GM18520 (cell line): ENCODE data around the gene DIP2C.
"Not testable (repeated sequence)": the region's sequence is repeated elsewhere in the genome, so short reads cannot be mapped to it uniquely, and the experiment has no call there.

Source experiments
- ATAC-seq: cut with Tn5 transposase; IDR thresholded peaks from one replicate; pipeline ENCODE4 v1.9.1; 2021; ENCODE audit not compliant: unreplicated experiment

Gene DIP2C

GRCh38 chr10:525565-526315, 163.7 kb downstream of the DIP2C start:
- ATAC-seq: no peak

- no peak for ATAC-seq
Observed at GRCh38 chr10:523925-524324, 165.5 kb downstream of the DIP2C start.

DNA sequence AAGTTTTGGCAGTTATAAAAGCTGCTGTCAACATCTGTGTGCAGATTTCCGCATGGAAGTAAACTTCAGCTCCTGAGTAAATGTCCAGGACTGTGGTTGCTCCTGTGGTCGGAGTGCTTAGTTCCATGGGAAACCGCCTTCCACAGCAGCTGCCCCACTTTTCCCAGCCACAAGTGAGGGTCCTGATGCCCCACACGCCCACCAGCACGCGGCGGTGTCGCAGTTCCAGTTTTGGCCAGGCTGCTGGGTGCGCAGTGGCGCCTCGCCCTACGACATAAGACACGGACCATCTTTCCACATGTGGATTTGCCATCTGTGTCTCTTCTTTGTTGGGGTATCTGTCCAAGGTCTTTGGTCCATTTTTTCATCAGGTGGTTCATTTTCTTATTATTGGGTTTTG, 167.1 kb downstream of the DIP2C start:
- ATAC-seq: no peak

- no peak for ATAC-seq
Observed at GRCh38 chr10:521261-522250, 167.9 kb downstream of the DIP2C start.

DNA sequence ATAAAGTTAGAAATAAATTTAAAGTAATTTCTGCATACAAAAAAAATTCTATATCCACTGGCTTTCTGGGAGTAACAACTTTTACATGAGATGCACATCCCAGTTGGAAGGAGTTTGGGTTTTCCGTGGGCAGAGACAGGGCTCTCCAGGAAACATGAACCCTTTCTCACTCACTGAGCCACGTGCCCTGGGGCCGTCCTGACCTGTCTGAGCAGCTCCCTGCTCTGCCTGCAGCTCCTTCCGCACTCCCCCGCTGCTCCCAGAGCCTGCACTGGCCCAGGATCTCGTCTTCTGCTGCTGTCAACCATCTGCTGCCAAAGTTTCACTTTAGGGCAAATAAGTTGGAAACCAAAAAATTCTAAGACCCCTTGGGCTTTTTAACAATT, 169.1 kb downstream of the DIP2C start:
- no peak for ATAC-seq

DNA sequence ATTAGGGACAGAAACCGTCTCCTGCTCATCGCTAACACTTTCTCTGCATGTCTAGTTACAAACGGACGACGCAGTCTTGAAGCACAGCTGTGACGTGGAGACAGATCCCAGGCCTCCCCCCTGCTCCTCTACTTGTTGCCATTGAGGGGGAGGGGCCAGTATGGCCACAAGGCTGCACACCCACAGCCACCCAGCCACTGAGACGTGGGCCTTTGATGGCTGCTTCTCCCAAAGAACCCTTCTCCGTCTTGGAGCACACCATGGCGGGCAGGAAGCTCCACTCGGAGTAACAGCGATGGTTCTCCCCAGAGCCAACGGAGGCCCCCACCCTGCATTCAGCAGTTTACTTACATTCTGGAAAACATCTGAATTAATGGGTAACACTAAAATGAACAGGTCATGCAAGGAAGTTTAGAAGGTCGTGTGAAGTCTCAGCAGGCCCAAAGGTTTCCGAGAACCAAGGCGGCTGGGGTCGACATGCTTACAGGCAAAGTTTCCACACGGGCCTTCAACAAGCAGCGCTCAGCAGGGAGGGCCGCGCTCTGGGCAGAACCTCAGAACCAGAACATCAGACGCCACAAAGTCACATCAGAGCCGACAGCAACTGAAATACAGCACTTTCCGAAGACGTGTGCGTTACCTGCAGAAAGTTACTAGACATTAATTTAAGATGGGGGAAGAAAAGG, 169.6 kb downstream of the DIP2C start:
- no peak for ATAC-seq

DNA sequence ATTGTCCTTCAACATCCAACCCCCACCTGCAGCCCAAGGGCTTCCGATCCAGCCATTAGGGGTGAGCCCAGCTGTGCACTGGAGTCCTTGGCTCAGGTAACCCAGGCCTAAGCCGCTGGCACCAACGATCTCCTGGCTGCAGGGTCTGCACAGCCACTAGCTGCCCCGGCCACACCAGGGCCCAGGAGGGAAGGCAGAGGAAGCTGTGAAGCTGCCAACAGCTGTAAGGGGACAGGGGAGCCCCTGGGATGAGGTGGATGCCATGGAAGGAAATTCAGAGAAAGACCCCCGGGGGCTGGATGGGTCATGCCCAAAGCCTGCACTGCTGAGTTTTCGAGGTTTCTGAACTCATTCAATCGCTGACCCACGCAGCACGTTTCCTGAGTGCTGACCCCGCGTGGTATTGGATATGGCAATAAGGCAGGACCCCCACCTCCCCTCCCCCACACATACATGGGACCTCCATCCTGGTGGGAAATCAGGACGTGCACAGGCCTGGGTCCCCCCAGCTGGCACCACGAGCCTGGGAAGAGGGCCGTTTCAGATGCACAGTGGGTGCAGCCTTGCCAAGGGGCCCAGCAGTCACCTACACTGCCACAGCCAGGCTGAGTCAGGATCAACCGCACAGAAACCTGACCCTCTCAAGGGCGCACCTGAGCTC, 170.3 kb downstream of the DIP2C start:
- no peak for ATAC-seq

DNA sequence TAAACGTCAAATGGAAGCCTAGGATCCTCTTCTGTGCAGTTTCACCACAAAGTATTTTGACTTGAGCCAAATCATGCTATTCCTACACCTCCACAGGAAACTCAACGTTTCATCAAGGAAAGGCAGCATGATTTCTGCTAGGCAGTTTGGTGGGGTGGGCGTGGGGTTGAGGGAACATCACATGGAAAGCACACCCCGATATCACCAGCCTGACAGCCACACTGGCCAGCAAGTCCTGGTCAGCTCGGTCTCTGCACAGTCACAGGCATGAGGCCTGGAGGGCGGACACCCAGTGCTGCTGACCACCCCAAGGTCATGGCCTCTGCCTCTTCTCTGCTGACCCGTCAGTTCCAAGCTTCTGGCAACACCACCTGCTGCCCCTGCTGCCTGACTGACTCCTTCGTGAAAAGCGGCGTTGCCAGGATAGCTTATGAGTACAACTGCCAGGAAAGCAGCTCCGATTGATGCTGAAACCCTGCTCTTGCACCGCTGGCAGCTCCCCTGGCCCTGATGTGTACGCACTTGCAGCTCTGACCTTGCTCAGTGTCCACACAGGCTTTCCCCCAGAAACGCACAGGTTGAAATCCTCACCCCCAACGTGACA, 171.5 kb downstream of the DIP2C start:
- ATAC-seq: no peak

DNA sequence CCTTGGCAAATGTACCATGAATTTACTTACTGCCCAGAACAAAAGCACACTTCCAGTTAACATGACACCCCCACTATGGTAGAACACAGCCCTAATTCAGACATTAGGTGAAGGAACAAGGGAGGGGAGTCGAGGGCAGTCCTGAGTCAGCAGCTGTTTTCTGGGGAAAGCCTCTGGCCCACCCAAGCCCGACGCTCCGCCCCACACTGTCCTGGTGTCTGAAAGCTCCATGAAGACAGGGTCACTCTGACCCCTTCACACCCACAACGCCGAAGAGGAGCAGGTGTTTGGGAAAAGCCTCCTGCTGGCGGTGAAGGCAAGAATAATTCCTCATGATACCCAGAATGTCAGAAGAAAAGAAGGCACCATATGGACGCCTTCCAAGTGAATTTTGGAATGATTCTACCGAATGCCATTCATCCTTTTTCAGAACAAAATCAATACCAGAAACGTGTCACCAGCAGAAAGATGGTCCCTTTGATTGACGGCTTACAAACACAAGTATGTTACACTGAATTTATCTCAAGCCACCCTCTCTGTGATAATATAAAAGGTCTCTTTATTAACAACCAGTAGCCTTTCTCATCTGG, 172.1 kb downstream of the DIP2C start:
- ATAC-seq: no peak

DNA sequence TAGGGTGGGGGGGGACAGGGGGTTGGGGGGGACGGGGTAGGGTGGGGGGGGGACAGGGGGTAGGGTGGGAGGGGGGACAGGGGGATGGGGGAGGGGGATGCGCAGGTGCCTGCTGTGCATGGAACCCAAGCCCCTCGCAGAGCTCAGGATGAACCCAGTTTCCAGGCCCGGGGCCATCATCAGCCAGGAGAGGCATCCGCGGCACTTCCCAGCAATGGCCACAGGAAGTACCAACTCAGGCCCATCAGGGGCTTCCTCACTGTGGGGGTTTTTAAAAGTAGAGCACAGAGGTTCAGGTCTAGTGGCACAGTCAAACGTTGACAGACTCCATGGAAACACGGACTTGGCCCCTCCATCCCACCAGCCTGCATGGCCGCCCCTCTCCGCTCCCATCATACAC, 172.7 kb downstream of the DIP2C start:
- no peak for ATAC-seq

- ATAC-seq: no peak
Observed at GRCh38 chr10:515674-516073, 173.8 kb downstream of the DIP2C start.

- no peak for ATAC-seq
Observed at GRCh38 chr10:514137-514671, 175.3 kb downstream of the DIP2C start.

- ATAC-seq: no peak
Observed at GRCh38 chr10:513393-513792, 176.1 kb downstream of the DIP2C start.

- not testable (repeated sequence) for ATAC-seq
Observed at GRCh38 chr10:512661-513060, 176.8 kb downstream of the DIP2C start.

GRCh38 chr10:511849-512191, 177.6 kb downstream of the DIP2C start:
- no peak for ATAC-seq

DNA sequence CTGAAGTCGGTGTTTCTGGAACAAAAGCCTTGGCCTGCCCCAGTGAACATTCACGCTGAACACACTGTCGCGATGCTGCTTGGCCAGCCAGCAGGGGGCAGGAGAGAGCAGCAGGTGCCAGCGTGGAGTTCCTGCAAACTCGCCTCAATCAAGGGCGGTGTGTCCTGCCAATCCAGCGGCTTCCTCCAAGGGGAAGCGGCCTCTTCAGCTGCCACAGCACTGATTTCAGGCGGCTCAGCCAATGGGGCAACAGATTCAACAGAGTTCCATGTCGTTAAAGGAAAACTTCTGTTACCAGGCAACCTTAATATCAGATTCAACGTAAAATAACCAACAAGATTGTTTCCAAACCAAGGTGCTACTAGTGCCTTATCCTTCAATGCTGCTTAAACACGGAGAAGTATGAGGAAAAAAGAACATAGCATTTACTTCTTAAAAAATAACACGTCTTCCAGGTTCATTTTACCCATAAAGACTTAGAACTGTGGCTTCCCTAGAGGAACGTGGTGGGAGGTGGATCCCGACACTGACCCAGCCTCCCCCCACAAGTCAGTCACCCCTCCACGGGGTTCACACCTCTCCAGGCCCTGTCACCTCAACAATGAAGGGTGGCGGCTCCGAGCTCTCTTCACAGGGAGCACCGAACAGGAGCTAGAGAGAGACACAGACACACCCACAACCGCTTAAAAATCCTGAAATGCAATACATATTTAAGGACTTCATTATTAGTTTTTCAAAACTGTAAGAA, 178.2 kb downstream of the DIP2C start:
- peak; percentile 45 for ATAC-seq

- no peak for ATAC-seq
Observed at GRCh38 chr10:510415-510881, 179.0 kb downstream of the DIP2C start.

DNA sequence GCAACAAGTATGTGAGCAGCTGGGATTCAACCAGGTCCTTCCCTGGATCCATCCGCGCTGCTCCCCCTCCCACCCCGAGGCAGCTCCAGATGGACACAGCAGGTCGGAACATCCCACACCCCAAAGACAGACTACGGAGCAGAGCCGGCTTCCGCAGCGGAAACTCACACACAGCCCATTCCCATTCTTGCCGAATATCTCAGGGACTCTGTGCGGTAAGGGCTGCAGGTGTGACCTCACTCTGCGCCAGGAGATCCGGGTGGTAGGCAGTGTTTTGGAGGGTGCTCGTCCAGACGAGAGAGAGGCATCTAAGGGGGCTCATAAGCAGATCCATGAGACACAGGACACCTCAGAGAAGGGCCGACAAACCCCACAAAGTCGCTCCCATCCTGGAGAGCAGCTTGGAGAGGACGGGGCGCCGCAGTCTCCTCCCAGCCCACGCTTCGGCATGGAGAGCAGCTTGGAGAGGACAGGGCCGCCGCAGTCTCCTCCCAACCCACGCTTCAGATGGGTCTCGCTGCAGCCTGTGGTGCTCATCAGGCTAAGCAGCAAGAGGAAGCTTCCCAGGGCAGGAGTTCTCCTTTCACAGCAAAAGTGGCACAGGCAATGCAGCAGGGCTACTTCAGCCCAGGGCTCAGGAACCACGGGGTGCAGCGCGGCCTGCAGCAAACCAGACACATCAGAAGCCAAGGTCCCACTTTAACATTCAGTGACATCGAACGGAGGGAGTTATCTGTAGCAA, 179.9 kb downstream of the DIP2C start:
- no peak for ATAC-seq

GRCh38 chr10:508726-509125, 180.7 kb downstream of the DIP2C start:
- no peak for ATAC-seq
